ENCODE results near the gene COX5A. TPM values are rescaled to one million over a fixed set of nuclear protein-coding genes. Genes with fewer than 3 reads are reported as not detected.

The COX5A gene
- total RNA-seq, 2 donors from 2014 or later = 243 to 279 TPM

GRCh38 chr15:74870436-74871215 is 67.2 kb downstream of the COX5A start:
- Mint-ChIP-seq H3K4me3 (peak overlapping the region; percentile 85), H3K27me3 (ENCODE audit: insufficient read depth) (no peaks in the 10 kb centered on the region), H3K4me1 (peaks cover 31% of the 10 kb centered on the region), H3K36me3 (ENCODE audit: low read depth) (peaks cover 35% of the 10 kb centered on the region), H3K9me3 (peaks cover 12% of the 10 kb centered on the region), H3K27ac (peak overlapping the region; percentile 67)
- TF ChIP-seq, protein P1, sequence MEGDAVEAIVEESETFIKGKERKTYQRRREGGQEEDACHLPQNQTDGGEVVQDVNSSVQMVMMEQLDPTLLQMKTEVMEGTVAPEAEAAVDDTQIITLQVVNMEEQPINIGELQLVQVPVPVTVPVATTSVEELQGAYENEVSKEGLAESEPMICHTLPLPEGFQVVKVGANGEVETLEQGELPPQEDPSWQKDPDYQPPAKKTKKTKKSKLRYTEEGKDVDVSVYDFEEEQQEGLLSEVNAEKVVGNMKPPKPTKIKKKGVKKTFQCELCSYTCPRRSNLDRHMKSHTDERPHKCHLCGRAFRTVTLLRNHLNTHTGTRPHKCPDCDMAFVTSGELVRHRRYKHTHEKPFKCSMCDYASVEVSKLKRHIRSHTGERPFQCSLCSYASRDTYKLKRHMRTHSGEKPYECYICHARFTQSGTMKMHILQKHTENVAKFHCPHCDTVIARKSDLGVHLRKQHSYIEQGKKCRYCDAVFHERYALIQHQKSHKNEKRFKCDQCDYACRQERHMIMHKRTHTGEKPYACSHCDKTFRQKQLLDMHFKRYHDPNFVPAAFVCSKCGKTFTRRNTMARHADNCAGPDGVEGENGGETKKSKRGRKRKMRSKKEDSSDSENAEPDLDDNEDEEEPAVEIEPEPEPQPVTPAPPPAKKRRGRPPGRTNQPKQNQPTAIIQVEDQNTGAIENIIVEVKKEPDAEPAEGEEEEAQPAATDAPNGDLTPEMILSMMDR (conservative IDR thresholded peaks at IDR 0.05) = no peak
- 55 to 58% methylated on average over 6 of the region's 6 CpGs for WGBS, 2 experiments (ENCODE audit: insufficient coverage in 1 of 2, insufficient read length in 1 of 2)
- Histone ChIP-seq H3K4me3 (ENCODE audit: low read length) (no peak overlapping the region), H3K4me1 (ENCODE audit: control insufficient read depth, insufficient read depth, low read length) (peaks cover 7% of the 10 kb centered on the region), H3K9me3 (ENCODE audit: control insufficient read depth, low read length) (peaks cover 17% of the 10 kb centered on the region), H3K27ac (ENCODE audit: low read depth, low read length) (no peak overlapping the region), H3K9ac (ENCODE audit: extremely low read depth, low read length, poor library complexity, severe bottlenecking) (no peak overlapping the region), H3K27me3 (ENCODE audit: control insufficient read depth, insufficient read depth, low read length, poor library complexity, severe bottlenecking) (no peaks in the 10 kb centered on the region), H3K36me3 (ENCODE audit: control insufficient read depth, insufficient read depth, low read length) (peaks cover 24% of the 10 kb centered on the region)
- DNase-seq = peak; percentile 66

Other genes starting within 250 kb of the COX5A start
- 10 to 100 TPM; 44.5 to 48.3 TPM for gene EDC3, start 242.0 kb downstream of the COX5A start, total RNA-seq
- gene CYP1A1, start 212.5 kb downstream of the COX5A start, total RNA-seq = not detected
- gene CYP1A2, start 189.2 kb downstream of the COX5A start, total RNA-seq = not detected
- gene CSK, start 156.0 kb downstream of the COX5A start, total RNA-seq = 10 to 100 TPM; 64.3 to 68.5 TPM
- gene LMAN1L, start 125.2 kb downstream of the COX5A start, total RNA-seq = not detected
- not detected for gene CPLX3, start 111.4 kb downstream of the COX5A start, total RNA-seq
- gene ULK3, start 94.9 kb downstream of the COX5A start, total RNA-seq = 10 to 100 TPM; 33.9 to 36.2 TPM
- gene SCAMP2, start 64.7 kb downstream of the COX5A start, total RNA-seq = 10 to 100 TPM; 47.5 to 50.9 TPM
- 10 to 100 TPM; 50.3 to 59.2 TPM for gene MPI, start 48.0 kb downstream of the COX5A start, total RNA-seq
- 100 to 1,000 TPM; 109 to 112 TPM for gene FAM219B, start 31.2 kb downstream of the COX5A start, total RNA-seq
- gene RPP25, start 18.7 kb upstream of the COX5A start, total RNA-seq = 1 to 10 TPM; 4.6 to 9.9 TPM
- gene SCAMP5, start 57.5 kb upstream of the COX5A start, total RNA-seq = 10 to 100 TPM; 21.9 to 33.5 TPM
- gene PPCDC, start 85.5 kb upstream of the COX5A start, total RNA-seq = 10 to 100 TPM; 15.9 to 24.5 TPM